Right atrium auricular region (tissue), 2 donors: Measurements from ENCODE around the gene PNMA5. TPM values are rescaled to one million over a fixed set of nuclear protein-coding genes. Genes with fewer than 3 reads are reported as not detected.
A peak's percentile ranks its signal among the peaks of the same experiment; 100 is the strongest.

Experiments used
- DNase-seq: peaks from one replicate; pipeline ENCODE4 v3.0.0-alpha.2; 2019; ENCODE audit warnings: low spot score
- H3K27ac ChIP-seq, 2 donors: fragments of 200-600 bp; sonication (generic); 1 replicate in 1 of 2; 2 replicates in 1 of 2; pipeline ENCODE4 v1.5.1; 2016 to 2019
- H3K27me3 ChIP-seq, 2 donors: fragments of 200-600 bp; sonication (generic); one replicate each; pipeline versions ENCODE4 v1.5.1 to v1.6.0; 2017 to 2019
- H3K36me3 ChIP-seq: fragments of 200-600 bp; sonication (generic); one replicate; pipeline ENCODE4 v1.5.1; 2016
- H3K4me1 ChIP-seq, 2 donors: fragments of 200-600 bp; sonication (generic); one replicate each; pipeline versions ENCODE4 v1.5.1 to v1.6.0; 2017 to 2019
- H3K4me3 ChIP-seq, 2 donors: fragments of 200-600 bp; sonication (generic); 1 replicate in 1 of 2; 2 replicates in 1 of 2; pipeline ENCODE4 v1.5.1; 2017 to 2019; ENCODE audit warnings: mild to moderate bottlenecking in 1 of 2, moderate library complexity in 1 of 2
- H3K9me3 ChIP-seq, 2 donors: fragments of 200-600 bp; sonication (generic); one replicate each; pipeline ENCODE4 v1.5.1; 2019
- CTCF ChIP-seq, 2 donors: fragments of 200-600 bp; sonication (generic); IDR thresholded peaks; one replicate each; pipeline ENCODE4 v1.5.1; 2019; ENCODE audit warnings: antibody characterized with exemption in 2 of 2
- total RNA-seq, 2 donors: library from RNA; depleted of rRNA; stranded (reverse); fragments of >200 nt; gene quantifications; one replicate each; pipeline ENCODE4 v1.1.0, GENCODE V29; 2016

The PNMA5 gene
- total RNA-seq, 2 donors from 2014 or later: not detected

- H3K27me3 ChIP-seq: no peaks in the 10 kb centered on the region
- H3K27ac ChIP-seq: no peak overlapping the region
- H3K4me1 ChIP-seq: no peaks in the 10 kb centered on the region
- TF ChIP-seq CTCF (IDR thresholded peaks at IDR 0.05): no peak
- no peak overlapping the region for H3K4me3 ChIP-seq
- DNase-seq: no peak
- no peaks in the 10 kb centered on the region for H3K9me3 ChIP-seq
- no peaks in the 10 kb centered on the region for H3K36me3 ChIP-seq
Observed at GRCh38 chrX:152949114-152949513, 44.8 kb downstream of the PNMA5 start.

- Histone ChIP-seq H3K36me3 (no peaks in the 10 kb centered on the region), H3K27me3 (no peaks in the 10 kb centered on the region), H3K9me3 (no peaks in the 10 kb centered on the region), H3K27ac (no peak overlapping the region), H3K4me3 (no peak overlapping the region), H3K4me1 (peaks cover 0 to 8% of the 10 kb centered on the region in 2 donors)
- no peak for TF ChIP-seq CTCF (IDR thresholded peaks at IDR 0.05)
- DNase-seq: no peak
Observed at GRCh38 chrX:152946681-152947080, 47.2 kb downstream of the PNMA5 start.

GRCh38 chrX:152945021-152945979, 48.6 kb downstream of the PNMA5 start:
- no peak for TF ChIP-seq CTCF (IDR thresholded peaks at IDR 0.05)
- H3K4me1 ChIP-seq: peaks cover 0 to 8% of the 10 kb centered on the region in 2 donors
- no peak for DNase-seq
- no peaks in the 10 kb centered on the region for H3K9me3 ChIP-seq
- no peaks in the 10 kb centered on the region for H3K36me3 ChIP-seq
- no peak overlapping the region for H3K27ac ChIP-seq
- H3K27me3 ChIP-seq: no peaks in the 10 kb centered on the region
- H3K4me3 ChIP-seq: no peak overlapping the region

GRCh38 chrX:152943826-152944225, 50.1 kb downstream of the PNMA5 start:
- TF ChIP-seq CTCF (IDR thresholded peaks at IDR 0.05): no peak
- Histone ChIP-seq H3K36me3 (no peaks in the 10 kb centered on the region), H3K4me3 (no peak overlapping the region), H3K27ac (no peak overlapping the region), H3K27me3 (no peaks in the 10 kb centered on the region), H3K9me3 (no peaks in the 10 kb centered on the region), H3K4me1 (peaks cover 0 to 8% of the 10 kb centered on the region in 2 donors)
- no peak for DNase-seq

- TF ChIP-seq CTCF (IDR thresholded peaks at IDR 0.05): no peak
- no peaks in the 10 kb centered on the region for H3K27me3 ChIP-seq
- H3K4me1 ChIP-seq: peaks cover 0 to 8% of the 10 kb centered on the region in 2 donors
- no peaks in the 10 kb centered on the region for H3K9me3 ChIP-seq
- peak overlapping the region; percentile 70 to 81 for H3K27ac ChIP-seq
- H3K4me3 ChIP-seq: peak overlapping the region; percentile 34 to 56
- DNase-seq: no peak
- no peaks in the 10 kb centered on the region for H3K36me3 ChIP-seq
Observed at GRCh38 chrX:152942077-152942442, 51.9 kb downstream of the PNMA5 start.
